HG03520 (cell line): ENCODE data around the gene CBLB.

ENCODE experiments used
- ATAC-seq: cut with Tn5 transposase; IDR thresholded peaks from one replicate; pipeline ENCODE4 v1.9.1; 2021; ENCODE audit warnings: mild to moderate bottlenecking, moderate library complexity; ENCODE audit not compliant: unreplicated experiment

The CBLB gene

DNA sequence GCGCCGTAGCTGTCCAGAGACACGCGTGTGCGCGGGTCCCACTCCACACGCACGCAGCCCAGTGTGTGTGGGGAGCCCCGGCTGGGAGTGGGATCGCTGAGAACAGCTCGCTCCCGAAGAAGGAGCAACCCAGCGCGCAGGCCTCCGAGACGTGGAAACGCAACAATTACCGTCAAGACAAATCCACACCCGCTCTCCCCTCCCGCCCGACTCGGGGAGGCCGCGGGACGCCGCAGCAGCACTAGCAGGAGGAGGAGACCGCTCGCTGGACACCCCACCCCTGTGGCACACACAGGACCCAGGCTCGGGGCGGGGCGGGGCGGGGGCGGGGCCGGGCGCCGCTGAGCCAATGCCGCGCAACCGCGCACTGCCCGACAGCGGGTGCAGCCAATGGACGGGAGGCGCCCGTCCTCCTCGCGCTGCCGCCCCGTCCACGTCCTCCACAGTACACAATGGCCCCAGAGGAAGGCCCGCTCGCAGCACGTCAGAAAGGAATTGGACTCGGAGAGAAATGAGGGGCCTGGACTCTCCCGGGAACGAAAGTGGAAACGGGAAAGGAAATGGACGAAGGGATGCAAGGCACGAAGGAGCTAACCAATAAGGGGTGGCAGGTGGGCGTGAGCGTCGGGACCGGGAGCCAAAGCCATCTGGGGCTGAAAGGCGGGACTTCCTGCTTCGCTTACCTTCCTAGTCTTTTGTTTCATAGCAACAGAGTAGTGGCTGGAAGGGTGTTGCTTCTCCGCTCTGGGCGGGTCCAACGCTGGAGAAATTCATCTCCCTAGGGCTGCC, at the start of gene CBLB:
Gene CBLB (minus strand): TSS at position 271 of the 789 bp plus-strand sequence. CDS start 1,435 bp downstream, outside the sequence.
- ATAC-seq: peak; percentile 75

DNA sequence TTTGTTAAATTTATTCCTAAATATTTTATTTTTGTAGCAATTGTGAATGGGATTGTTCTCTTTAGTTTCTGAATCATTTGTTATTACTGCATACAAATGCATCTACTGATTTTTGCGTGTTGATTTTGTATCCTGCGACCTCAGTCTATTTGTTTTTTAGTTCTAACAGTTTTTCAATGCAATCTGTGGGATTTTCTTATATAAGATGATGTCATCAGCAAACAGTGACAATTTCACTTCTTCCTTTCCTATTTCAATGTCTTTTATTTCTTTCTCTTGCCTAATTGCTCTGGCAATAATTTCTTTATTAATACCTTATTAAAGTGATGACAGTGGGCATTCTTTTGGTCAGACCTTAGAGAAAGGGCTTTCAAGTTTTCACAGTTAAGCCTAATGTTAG, 48.0 kb upstream of the CBLB start:
- ATAC-seq: no peak

DNA sequence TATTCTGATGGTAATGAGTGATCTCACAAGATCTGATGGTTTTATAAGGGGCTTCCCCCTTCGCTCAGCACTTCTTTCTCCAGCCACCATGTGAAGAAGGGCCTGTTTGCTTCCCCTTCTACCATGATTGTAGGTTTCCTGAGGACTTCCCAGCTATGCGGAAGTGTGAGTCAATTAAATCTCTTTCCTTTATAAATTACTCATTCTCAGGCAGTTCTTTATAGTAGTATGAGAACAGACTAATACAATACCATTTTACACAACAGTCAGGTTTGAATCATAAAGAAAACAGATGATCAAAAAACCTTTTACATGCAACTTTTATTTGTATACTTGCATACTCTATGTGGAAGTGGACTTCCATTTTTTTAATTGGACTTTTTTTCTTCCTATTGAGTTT, 46.7 kb upstream of the CBLB start:
- no peak for ATAC-seq

DNA sequence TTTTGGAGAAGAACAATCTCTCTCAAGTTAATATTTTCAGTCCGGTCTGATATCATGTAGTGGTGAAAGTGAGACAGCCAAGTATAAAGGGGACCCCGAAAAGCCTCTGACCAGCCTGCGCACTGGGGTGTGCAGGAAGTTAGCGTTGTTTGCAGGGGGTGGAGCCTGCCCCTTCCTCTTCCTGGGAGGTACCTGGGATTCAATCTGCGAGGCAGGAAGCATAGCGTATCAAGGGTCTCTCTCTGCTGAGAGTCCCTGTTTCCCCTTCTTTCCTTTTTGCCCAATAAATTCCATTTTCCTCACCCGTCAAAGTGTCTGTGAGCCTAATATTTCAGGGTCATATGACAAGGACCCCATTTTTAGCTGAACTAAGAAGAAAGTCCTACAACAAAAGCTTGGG, 44.8 kb upstream of the CBLB start:
- ATAC-seq: no peak

DNA sequence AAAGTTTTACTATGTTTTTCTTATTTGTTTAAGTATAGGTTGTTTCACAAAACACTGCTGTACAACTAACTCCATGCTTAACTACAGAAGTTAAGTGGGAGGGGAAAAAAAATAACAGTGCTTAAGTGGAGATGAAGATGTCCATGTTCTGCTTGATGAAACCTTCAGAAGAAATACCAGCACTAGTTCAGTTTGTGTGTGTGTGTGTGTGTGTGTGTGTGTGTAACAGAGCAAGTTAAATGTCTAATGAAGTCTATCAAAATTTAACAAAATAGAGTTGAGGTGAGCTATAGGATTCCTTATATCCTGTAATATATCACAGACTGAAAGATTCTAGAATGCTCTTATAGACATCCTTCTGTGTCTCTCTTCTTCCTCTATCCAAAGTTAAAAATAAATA, 44.1 kb upstream of the CBLB start:
- no peak for ATAC-seq

DNA sequence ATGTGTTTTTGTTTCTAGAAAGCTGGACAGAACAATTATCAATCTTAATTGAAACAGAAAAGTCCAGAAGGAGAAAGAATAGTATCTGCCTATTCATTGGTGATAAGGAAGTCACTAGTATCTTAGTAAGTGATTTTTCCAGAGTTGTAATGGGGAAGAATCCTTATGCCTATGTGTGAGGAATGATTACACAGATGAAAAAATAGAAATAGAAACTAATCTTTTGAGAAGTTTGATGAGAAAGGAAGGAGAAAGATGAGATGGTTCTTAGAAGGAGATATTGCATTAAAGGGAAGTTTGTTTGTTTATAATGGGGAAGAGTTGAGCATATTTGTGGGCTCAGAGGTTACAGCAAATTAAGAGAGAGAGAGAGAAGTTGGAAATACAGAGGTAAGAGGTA, 42.7 kb upstream of the CBLB start:
- no peak for ATAC-seq

DNA sequence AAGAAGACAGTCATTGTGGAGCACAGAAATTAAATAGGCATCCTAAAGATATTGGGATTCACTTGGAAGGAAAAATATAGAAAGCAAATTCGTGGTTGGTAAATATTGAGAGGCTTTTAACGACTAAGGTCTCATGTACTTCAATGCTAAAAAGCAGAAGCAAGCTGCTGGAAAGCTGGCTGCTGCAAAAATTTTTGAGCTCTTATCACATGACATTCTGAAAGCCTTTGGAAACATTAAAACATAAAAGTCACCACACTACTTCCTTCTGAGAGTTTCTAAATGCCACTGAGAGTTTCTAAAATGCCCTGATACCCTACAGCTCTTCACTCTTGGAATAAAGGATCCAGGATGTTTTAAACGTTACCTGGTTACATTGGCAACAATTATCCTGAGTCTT, 39.0 kb upstream of the CBLB start:
- ATAC-seq: peak; percentile 58

DNA sequence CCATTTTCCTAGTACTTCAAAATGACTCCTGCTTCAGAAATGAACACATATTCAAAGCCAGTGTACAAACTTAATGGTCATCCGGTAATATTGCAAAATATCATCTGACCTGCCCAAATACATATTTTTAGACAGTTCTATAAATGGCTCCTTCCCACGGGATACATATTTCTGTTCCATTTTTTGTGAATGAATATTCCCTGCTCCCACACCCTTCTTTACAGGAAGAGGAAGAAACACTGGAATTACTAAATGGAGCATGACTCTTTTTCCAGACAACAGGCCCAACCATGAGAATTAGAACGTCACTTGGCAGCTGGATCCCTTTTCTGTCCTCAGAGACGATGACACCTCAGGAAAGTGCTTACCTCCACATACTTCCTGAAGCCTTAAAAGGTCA, 38.0 kb upstream of the CBLB start:
- no peak for ATAC-seq

DNA sequence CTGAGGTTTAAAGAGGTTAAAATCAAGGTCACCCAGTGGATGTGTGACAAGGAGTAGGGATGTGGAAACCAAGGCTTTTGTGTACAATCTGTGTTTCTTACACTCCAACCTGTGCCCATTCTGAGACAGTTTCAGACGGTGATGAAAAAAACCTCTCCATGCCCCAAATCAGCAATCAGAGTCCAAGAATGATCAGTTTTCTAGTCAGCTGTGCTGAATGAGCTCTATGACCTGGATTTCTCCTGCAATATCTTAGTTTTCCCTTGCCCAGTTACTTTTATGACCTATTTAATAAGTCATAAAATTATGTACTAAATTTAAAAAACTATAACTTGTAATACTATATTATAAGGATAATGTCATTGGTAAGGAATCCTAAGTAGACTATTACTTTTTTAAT, 37.5 kb upstream of the CBLB start:
- ATAC-seq: no peak

DNA sequence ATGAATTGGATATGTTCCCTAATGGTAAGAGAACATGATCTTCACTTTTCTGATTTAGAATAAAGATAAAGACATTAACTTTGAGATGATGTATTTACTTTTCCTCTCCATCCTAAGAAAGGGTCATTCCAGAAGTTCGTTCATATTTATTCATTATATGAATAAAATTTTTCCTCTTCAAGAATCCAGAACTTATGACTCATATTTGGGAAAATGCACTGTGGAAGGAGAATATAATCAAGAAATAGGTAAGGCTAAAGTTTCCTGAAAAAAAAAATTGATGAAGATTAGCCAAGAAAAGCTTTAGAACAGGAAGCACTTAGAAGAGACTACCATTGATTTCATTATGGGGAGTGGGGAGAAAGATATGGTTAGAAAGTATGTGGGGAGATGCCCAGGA, 36.5 kb upstream of the CBLB start:
- no peak for ATAC-seq

DNA sequence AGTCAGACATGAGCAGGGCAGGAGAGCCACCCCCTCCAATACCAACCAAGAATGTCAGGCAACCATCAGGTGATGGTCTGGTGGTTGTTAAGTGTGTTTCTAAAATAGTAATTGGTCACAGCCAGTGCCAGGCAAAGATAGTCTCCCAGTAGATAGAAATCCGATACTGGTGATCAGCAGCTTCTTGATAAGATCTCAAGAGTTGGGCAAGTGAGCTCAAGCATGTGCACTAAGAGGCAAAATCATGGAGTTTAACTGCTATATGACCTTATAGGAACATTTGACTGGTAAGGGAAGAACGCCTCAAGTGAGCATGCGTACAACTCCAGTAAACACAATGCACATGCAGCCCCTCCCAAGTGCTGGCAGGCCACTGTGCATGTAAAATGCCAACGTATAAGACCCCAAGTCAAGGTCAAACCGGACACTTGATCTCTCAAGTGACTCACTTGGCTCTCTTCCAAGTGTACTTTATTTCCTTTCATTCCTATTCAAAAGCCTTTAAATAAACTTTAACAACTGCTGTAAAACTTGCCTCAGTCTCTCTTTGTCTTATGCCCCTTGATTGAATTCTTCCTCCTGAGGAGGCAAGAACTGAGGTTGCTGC, 36.0 kb upstream of the CBLB start:
- no peak for ATAC-seq

DNA sequence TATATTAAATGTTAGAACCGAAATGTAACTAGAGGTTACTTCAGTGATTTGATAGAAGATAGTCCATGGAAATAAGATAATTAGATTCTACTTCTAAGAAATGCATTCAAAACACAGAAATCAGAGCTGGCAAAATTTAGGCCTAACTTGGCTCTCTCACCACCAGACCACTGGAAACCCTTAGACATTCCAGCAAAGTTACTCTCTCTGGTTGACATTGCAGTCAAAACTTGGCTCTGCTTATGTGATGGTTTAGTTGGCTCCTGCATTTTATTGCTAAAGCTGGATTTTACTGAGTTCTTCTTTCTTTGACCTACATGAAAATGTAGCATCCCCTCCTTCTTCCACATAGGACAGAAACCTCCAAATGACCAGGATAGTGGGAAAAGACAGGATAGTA, 35.4 kb upstream of the CBLB start:
- no peak for ATAC-seq

DNA sequence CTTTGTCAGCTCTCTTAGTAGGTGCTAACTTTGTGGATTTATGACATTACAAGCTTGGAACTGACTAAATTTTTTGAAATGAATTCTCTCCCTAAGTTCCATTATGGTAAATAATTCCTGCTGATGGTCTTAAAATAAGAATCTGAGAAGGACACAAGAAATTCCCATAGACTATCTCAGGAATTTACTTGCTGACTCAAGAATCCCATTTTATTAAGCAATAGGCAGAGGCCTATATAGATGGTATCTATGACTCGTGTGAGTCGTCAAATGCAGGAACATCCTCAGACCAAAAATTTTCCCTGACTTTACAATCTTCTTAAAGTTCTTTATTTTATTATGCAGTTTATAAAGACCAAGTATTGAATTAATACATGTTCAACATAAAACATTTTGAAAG, 30.7 kb upstream of the CBLB start:
- ATAC-seq: no peak

DNA sequence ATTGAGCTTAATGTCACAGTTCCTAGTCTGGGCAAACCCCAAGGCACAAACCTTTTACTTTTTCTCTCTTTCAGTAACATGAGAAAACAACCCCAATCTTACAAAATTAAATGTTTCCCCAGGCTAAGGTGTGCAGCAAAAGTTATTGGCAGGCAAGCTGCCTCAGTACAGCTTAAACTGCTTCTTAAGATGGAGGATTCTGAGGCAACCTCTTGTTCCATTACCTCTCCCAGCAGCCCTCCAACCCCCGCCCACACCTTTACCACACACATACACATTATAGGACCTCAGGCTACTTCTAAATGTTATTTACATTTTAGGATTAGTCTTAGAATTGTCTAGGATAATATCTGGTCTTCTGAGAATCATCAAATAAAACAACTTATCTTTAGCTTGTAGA, 22.3 kb upstream of the CBLB start:
- no peak for ATAC-seq

DNA sequence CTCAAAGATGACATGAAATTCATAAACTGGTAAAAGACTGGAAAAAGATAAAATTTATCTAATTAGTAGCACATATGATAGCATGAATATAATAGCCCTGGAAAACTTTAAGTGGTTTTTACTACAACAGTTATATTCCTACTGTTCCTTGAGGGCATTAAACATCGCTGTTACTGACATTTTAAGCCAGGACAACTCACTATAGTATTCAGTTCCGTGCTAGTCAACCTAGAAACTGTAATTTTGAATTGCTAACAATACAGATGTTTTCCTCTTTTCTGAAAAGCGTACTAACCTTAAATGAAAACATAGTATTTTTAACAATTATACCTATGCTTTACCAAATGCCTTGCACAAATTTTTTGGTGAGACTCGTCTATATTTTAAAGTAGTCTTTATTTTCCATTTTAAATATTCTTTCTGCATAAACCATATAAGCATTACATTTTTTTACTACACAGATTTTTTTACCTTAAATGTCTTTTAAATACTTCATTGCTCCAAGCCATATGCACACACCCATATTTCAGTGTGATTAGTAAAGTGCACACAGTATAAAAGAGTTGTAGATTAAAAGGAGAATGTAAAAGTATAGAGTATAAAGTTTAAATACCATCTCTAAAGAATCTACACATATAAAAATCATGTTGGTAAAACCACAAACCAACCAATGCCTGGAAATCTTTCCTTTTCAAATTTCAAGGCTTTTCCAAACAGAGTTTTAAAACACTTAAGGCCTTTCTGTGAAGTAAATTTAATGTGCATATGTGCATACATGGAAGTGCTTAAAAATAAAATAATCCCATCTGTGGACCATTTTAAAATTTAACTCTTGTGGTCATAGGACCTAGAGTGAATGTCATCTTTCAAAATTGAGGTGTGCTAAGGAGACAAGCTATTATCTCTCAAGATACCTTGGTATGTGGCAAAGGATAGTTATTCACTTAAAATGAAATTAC, 20.1 kb upstream of the CBLB start:
- ATAC-seq: no peak

DNA sequence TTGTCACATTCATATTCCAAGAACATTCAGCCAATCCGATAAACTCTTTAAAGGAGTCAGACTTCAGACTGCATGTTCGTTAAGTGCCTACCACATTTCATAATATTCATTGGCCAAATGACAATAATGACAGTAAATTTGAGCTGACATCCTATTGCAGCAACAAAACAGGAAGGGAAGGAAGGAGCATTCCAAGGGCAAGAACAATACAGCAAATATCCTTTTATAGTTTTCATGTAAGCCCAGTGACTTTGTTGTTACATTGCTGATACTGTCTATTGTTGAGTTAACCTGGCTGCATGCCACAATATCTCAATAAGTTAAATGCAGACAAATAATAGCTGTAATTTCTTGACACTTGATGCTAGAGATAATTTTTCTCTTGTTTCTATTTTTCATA, 16.4 kb upstream of the CBLB start:
- no peak for ATAC-seq

DNA sequence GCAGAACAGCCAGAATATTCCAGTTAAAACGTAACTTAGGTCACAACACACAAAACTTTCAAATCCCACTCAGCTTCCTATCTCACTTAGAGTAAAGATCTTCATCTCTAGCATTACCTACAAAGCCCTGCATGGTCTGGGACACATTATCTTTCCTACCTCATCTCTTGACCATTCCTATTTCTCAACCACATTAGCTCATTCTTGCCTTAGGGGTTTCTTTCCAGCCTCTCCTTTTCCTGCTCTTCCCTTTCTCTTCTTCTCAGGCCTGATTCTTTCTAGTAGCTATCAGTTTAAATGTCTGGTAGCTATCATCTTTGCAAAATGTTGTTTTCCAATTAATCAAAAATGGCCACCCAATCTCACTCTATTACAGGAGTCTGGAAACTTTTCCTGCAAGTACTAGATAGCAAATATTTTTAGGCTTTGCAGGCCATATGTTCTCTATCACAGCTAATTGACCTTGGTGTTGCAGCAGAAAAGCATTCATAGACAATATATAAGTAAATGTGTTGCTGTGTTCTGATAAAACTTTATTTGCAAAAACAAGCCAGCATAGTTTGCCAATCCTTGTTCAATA, 15.1 kb upstream of the CBLB start:
- no peak for ATAC-seq

DNA sequence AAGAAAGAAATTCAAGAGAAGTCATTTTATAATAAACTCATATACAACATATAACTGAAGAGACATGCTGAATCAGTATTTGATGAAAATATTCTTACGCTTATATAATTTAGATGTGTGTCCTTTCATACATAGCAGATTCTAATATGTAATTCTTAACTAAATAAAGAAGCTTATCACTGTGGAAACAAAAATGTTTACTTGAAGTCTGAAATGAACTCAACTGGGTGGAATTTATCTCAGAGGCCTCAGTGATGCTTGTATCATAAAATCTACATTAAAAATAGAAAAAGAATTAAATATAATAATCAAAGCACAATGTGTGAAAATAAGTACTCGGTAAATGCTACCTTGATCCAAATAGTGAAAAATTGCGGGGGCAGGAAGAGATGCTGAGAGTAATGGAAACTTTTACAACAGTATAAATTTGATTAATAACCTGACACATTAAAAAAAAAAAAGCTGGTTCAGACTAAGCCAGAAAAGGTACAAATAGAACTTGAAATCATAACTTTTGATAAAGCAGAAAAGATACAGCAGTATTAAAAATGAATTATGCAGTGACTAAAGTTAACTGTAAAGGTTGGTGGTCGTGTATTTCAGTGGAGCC, 12.0 kb upstream of the CBLB start:
- no peak for ATAC-seq

DNA sequence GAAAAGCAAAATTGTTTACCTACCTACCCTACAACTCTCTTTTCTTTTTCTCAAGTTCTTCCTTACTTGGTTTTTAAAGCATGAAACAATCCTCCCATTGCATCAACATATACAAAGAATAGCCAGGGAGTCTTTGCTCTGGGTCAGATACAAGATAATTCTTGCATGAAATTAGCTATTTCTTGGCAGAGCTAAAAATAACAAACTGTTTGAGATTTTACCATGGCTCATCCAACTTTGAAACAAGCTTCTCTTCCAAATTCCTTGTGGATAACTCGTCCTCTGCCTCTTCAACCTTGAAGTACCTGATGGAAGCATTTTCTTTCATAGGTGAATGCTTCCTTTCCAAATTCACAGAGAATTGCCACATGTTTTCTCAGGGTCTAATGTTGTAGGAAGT, 9.2 kb upstream of the CBLB start:
- no peak for ATAC-seq

DNA sequence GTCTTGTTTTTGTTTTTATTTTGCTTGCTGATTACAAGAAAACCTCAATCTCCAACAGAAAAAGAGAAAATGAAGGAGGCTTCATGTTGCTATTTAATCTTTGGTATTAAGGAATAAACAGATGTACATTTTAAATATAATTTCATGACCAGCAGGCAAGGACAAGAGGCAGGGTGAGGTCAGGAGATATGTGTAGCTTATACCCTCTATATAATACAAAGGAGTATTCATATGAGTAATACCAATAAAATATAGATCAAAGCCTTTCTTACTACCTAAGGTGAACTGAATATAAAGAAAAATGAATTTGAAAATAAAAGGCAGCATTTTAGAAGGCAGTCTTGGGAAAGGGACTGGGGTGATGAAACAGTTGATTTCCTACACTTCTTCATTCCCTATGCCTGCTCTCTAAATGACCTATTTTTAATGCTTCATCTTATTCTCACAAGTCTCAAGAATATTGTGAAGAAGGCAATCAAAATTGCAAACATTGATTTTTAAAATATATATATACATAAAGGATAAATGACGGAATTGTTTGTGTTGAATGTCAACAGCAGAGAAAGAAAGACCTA, 8.6 kb upstream of the CBLB start:
- no peak for ATAC-seq
